ENCODE measurements around the gene DHX35.
"Not testable (repeated sequence)": the region's sequence is repeated elsewhere in the genome, so short reads cannot be mapped to it uniquely, and the experiment has no call there.

The DHX35 gene

GRCh38 chr20:38990728-38991127 lies 28.6 kb downstream of the DHX35 start:
- H3K4me3 ChIP-seq (ENCODE audit: low read depth, low read length), result no peak overlapping the region
- in situ Hi-C loops (cut with HindIII; ENCODE audit: low sequenced_read_pairs), result no loop called here
- no peak for TF ChIP-seq CTCF (IDR thresholded peaks at IDR 0.05; ENCODE audit: low read depth, low read length, missing control alignments)
- DNase-seq (ENCODE audit: low read depth), result no peak

DNA sequence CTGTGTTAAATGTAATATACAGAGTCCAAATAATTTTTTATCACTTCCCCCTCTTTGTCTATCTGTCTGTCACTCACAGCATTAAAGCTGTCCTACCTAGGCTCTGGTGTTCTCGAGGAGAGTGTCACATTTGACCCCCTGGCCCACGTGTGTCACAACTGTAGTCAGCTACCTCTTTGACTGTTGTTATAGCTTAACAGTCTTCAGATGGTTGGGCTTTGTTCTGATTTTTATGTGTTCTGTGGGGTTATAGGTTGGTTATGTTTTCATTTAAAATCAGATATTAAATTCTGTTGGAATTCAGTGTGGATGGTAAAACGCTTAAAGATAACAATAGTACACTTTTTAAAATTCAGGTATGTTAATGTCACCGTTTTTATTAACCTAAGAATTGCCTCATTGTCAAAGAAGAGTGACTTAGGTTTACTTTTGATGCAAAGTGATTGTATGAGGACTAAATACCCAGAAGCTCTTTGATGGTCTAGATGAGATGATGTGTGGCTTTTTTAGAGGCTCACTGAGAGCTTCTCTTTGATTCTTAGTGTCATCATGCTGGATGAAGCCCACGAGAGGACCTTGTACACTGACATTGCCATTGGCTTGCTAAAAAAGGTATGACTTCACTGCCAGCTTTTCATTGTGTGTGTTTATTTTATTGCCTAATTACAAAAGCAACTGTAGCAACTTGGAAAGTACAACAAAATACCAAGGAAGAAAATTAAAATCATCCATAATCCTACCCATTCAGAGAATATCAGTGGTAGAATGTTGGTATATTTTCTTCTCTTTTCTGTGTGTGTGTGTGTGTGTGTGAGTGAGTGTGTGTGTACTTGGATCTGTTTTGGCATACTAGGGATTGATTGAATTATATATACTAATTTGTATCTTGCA lies 29.9 kb downstream of the DHX35 start:
- no peak for TF ChIP-seq CTCF (IDR thresholded peaks at IDR 0.05; ENCODE audit: low read depth, low read length, missing control alignments)
- no peak overlapping the region for H3K4me3 ChIP-seq (ENCODE audit: low read depth, low read length)
- in situ Hi-C loops (cut with HindIII; ENCODE audit: low sequenced_read_pairs), result no loop called here
- DNase-seq (ENCODE audit: low read depth), result no peak

- no peak for TF ChIP-seq CTCF (IDR thresholded peaks at IDR 0.05; ENCODE audit: low read depth, low read length, missing control alignments)
- DNase-seq (ENCODE audit: low read depth), result no peak
- in situ Hi-C loops (cut with HindIII; ENCODE audit: low sequenced_read_pairs), result no loop called here
- no peak overlapping the region for H3K4me3 ChIP-seq (ENCODE audit: low read depth, low read length)
These were observed 33.4 kb downstream of the DHX35 start for GRCh38 chr20:38995536-38996044.

- DNase-seq (ENCODE audit: low read depth); in situ Hi-C loops (cut with HindIII; ENCODE audit: low sequenced_read_pairs): not testable (repeated sequence)
These were observed 34.7 kb downstream of the DHX35 start for GRCh38 chr20:38996866-38997265.

GRCh38 chr20:38997622-38998021 lies 35.5 kb downstream of the DHX35 start:
- DNase-seq (ENCODE audit: low read depth), result no peak
- no peak overlapping the region for H3K4me3 ChIP-seq (ENCODE audit: low read depth, low read length)
- in situ Hi-C loops (cut with HindIII; ENCODE audit: low sequenced_read_pairs), result no loop called here
- no peak for TF ChIP-seq CTCF (IDR thresholded peaks at IDR 0.05; ENCODE audit: low read depth, low read length, missing control alignments)

More at GRCh38 chr20:38996866-38997265, 34.7 kb downstream of the DHX35 start:
- H3K4me3 ChIP-seq (ENCODE audit: low read depth, low read length), result not testable (repeated sequence)

- no peak for TF ChIP-seq CTCF (IDR thresholded peaks at IDR 0.05; ENCODE audit: low read depth, low read length, missing control alignments)
- in situ Hi-C loops (cut with HindIII; ENCODE audit: low sequenced_read_pairs), result no loop called here
- no peak for DNase-seq (ENCODE audit: low read depth)
- H3K4me3 ChIP-seq (ENCODE audit: low read depth, low read length), result no peak overlapping the region
These were observed 37.1 kb downstream of the DHX35 start for GRCh38 chr20:38999217-38999616.

Measured in astrocyte of the cerebellum (primary cell).